ENCODE results near the gene TFR2.
"Not testable (repeated sequence)": the region's sequence is repeated elsewhere in the genome, so short reads cannot be mapped to it uniquely, and the experiment has no call there.

TFR2 gene

GRCh38 chr7:100677308-100678267, 36.2 kb upstream of the TFR2 start:
- DNase-seq = no peak

GRCh38 chr7:100676501-100677306, 35.4 kb upstream of the TFR2 start:
- no peak for DNase-seq

GRCh38 chr7:100675581-100676350, 34.4 kb upstream of the TFR2 start:
- DNase-seq = peak; percentile 96 to 97

GRCh38 chr7:100675105-100675451, 33.7 kb upstream of the TFR2 start:
- no peak for DNase-seq

GRCh38 chr7:100674411-100675104, 33.2 kb upstream of the TFR2 start:
- peak in 1 of 2 donors; percentile 20 for DNase-seq

GRCh38 chr7:100673942-100674410, 32.6 kb upstream of the TFR2 start:
- peak in 1 of 2 donors; percentile 51 for DNase-seq

GRCh38 chr7:100673302-100673941, 32.1 kb upstream of the TFR2 start, which contains the start of gene GNB2:
GNB2 (plus strand) TSS chr7:100673740; CDS start chr7:100676266, 2,526 bp downstream.
- peak; percentile 99 for DNase-seq

GRCh38 chr7:100671353-100672327, 30.3 kb upstream of the TFR2 start:
- no peak for DNase-seq

- DNase-seq = no peak
Measured at GRCh38 chr7:100670074-100670473, 28.7 kb upstream of the TFR2 start.

GRCh38 chr7:100669106-100669505, 27.8 kb upstream of the TFR2 start:
- not testable (repeated sequence) for DNase-seq

- no peak for DNase-seq
Measured at GRCh38 chr7:100668069-100668449, 26.7 kb upstream of the TFR2 start.

GRCh38 chr7:100667331-100668068, 26.1 kb upstream of the TFR2 start:
- no peak for DNase-seq

- DNase-seq = no peak
Measured at GRCh38 chr7:100665168-100665726, 23.9 kb upstream of the TFR2 start.

- DNase-seq = not testable (repeated sequence)
Measured at GRCh38 chr7:100662194-100662776, 20.9 kb upstream of the TFR2 start.

- DNase-seq = peak; percentile 56
Measured at GRCh38 chr7:100655908-100656674, 14.7 kb upstream of the TFR2 start, which contains the start of gene ACTL6B. ACTL6B (minus strand) TSS chr7:100656448; CDS start chr7:100656354, 94 bp downstream.

- DNase-seq = no peak
Measured at GRCh38 chr7:100654908-100655831, 13.8 kb upstream of the TFR2 start.

All from CD4-positive, alpha-beta T cell treated with Interleukin-4 for 1 hour (primary cell).